Liver (tissue), 3 donors: Measurements from ENCODE around the gene PXDN.

Experiments
- CTCF ChIP-seq: fragments of 150-350 bp; IDR thresholded peaks from 2 replicates; pipeline ENCODE4 v1.5.1; 2017; ENCODE audit warnings: improper control_type of control experiment, low read depth, low read length; ENCODE audit not compliant: missing input control
- REST ChIP-seq: IDR thresholded peaks from 2 replicates; pipeline ENCODE4 v1.6.1; 2016; ENCODE audit warnings: antibody characterized with exemption, mild to moderate bottlenecking
- TAF1 ChIP-seq: conservative IDR thresholded peaks from 2 replicates; pipeline ENCODE4 v1.6.1; 2016; ENCODE audit warnings: antibody characterized with exemption, mild to moderate bottlenecking
- ZBTB33 ChIP-seq: IDR thresholded peaks from 2 replicates; pipeline ENCODE4 v1.6.1; 2016; ENCODE audit warnings: antibody characterized with exemption
- donor health status: healthy.
- donor health status: healthy.

GRCh38 chr2:1609040-1609439 lies 135.3 kb downstream of the PXDN start:
- TF ChIP-seq CTCF (no peak), ZBTB33 (no peak), REST (no peak), TAF1 (no peak)
